Adrenal gland (tissue), 12 donors: ENCODE results near the gene L3MBTL1. TPM values are rescaled to one million over a fixed set of nuclear protein-coding genes. Genes with fewer than 3 reads are reported as not detected.

Source experiments
- DNase-seq, 7 donors: peaks; one replicate each; pipeline ENCODE4 v3.0.0-alpha.2; 2019 to 2020
- H3K27ac ChIP-seq, 5 donors: fragments of 200-600 bp; sonication (generic) in 4 of 5; 1 replicate in 3 of 5; 2 replicates in 2 of 5; pipeline versions ENCODE4 v1.5.1 to v1.8.0; 2016 to 2020; ENCODE audit warnings: mild to moderate bottlenecking in 1 of 5
- H3K27me3 ChIP-seq: fragments of 200-600 bp; 2 replicates; pipeline ENCODE4 v1.8.0; 2021
- H3K36me3 ChIP-seq, 2 donors: fragments of 200-600 bp; replicated peaks in 1 of 2; 1 replicate in 1 of 2; 2 replicates in 1 of 2; pipeline versions ENCODE4 v1.5.1 to v1.8.0; 2018 to 2022
- H3K4me1 ChIP-seq, 2 donors: fragments of 200-600 bp; replicated peaks in 1 of 2; 1 replicate in 1 of 2; 2 replicates in 1 of 2; pipeline versions ENCODE4 v1.5.1 to v1.8.0; 2018 to 2021
- H3K4me3 ChIP-seq, 4 donors: fragments of 200-600 bp; sonication (generic) in 3 of 4; one replicate each; pipeline ENCODE4 v1.5.1; 2016 to 2018
- H3K9me3 ChIP-seq, 3 donors: fragments of 200-600 bp; sonication (generic) in 1 of 3; replicated peaks in 1 of 3; 1 replicate in 2 of 3; 2 replicates in 1 of 3; pipeline versions ENCODE4 v1.5.1 to v1.8.0; 2016 to 2021
- POLR2A ChIP-seq, 2 donors: fragments of 450-650 bp; IDR thresholded peaks; one replicate each; pipeline ENCODE4 v1.6.1; 2017; ENCODE audit warnings: antibody characterized with exemption in 2 of 2, mild to moderate bottlenecking in 2 of 2, moderate library complexity in 1 of 2
- WGBS, 4 donors: extraction: QIAGEN DNeasy Blood & Tissue Kit in 2 of 4; methylation state at CpG; one replicate each; pipeline versions ENCODE4 v1.1.5 to v1.1.7; 2013 to 2017; 5-methylcytosine and 5-hydroxymethylcytosine counted together
- intact Hi-C, 2 donors: fragments of 100-400 bp; cut with DNase I; formaldehyde crosslinking; loops; one replicate each; pipeline versions ENCODE4 v1.14.1 to v1.15.0; 2022 to 2023
- polyA plus RNA-seq, 3 donors: library from polyadenylated mRNA; stranded (reverse); fragments of 200-250 nt in 2 of 3; fragments of 350-450 nt in 1 of 3; fragmentation: Illumina TruSeq in 1 of 3; extraction: RNeasy Lipid Tissue Mini Kit (QIAGEN cat#74804) in 1 of 3; gene quantifications; one replicate each; pipeline ENCODE4 v1.2.3, GENCODE V29; 2013 to 2014
- total RNA-seq, 9 donors: library from RNA; depleted of rRNA in 4 of 9; stranded (reverse); fragments of >200 nt in 4 of 9; fragments of 120-200 nt in 1 of 9; fragmentation: NEBNext Ultra II Directional in 1 of 9; extraction: Animal tissue kit (Norgen Biotek cat#: 25700) in 1 of 9; gene quantifications; one replicate each; pipeline versions ENCODE4 v1.1.0 to v1.2.4, GENCODE V29; 2013 to 2023
- TF ChIP-seq, protein P1 (sequence below), 6 experiments: fragments of 450-650 bp in 4 of 6; fragments of 200-600 bp in 2 of 6; sonication (generic) in 1 of 6; IDR thresholded peaks; 1 replicate in 5 of 6; 2 replicates in 1 of 6; pipeline versions ENCODE4 v1.5.1 to v1.8.0; 2016 to 2021; ENCODE audit warnings: antibody characterized with exemption in 6 of 6, mild to moderate bottlenecking in 2 of 6, moderate library complexity in 1 of 6
- donor health status: healthy with polysubstance abuse.
- donor health status: Bipolar disorder and iron deficiency.
- donor health status: DM: yes; HTN: yes; CAD: no.
- donor health status: DM: no; HTN: no; CAD: no.
- donor health status: DM: no; HTN: no; CAD: no.
- donor health status: DM: yes; HTN: yes; CAD: no.

Gene L3MBTL1
- total and polyA plus RNA-seq, 12 donors, result 3.3 to 24.4 (median 14.0) TPM

GRCh38 chr20:43467589-43467988, 39.9 kb upstream of the L3MBTL1 start:
- Histone ChIP-seq H3K4me3 (no peak overlapping the region), H3K27ac (no peak overlapping the region), H3K4me1 (peaks cover 0 to 5% of the 10 kb centered on the region in 2 donors), H3K9me3 (no peaks in the 10 kb centered on the region), H3K36me3 (peaks cover 0 to 41% of the 10 kb centered on the region in 2 donors), H3K27me3 (no peaks in the 10 kb centered on the region)
- TF ChIP-seq, protein P1, sequence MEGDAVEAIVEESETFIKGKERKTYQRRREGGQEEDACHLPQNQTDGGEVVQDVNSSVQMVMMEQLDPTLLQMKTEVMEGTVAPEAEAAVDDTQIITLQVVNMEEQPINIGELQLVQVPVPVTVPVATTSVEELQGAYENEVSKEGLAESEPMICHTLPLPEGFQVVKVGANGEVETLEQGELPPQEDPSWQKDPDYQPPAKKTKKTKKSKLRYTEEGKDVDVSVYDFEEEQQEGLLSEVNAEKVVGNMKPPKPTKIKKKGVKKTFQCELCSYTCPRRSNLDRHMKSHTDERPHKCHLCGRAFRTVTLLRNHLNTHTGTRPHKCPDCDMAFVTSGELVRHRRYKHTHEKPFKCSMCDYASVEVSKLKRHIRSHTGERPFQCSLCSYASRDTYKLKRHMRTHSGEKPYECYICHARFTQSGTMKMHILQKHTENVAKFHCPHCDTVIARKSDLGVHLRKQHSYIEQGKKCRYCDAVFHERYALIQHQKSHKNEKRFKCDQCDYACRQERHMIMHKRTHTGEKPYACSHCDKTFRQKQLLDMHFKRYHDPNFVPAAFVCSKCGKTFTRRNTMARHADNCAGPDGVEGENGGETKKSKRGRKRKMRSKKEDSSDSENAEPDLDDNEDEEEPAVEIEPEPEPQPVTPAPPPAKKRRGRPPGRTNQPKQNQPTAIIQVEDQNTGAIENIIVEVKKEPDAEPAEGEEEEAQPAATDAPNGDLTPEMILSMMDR (IDR thresholded peaks at IDR 0.05), result no peak
- TF ChIP-seq POLR2A (IDR thresholded peaks at IDR 0.05), result no peak
- intact Hi-C loops, result no loop called here
- no peak for DNase-seq
- 95 to 100% (median 99%) methylated on average over 1 of the region's 1 CpG for WGBS, 4 donors

GRCh38 chr20:43472671-43473380, 34.7 kb upstream of the L3MBTL1 start:
- peaks cover 0 to 4% of the 10 kb centered on the region in 2 donors for H3K4me1 ChIP-seq
- WGBS, 4 donors, result 67 to 75% (median 73%) methylated on average over 11 of the region's 11 CpGs
- intact Hi-C loops, result no loop called here
- H3K27me3 ChIP-seq, result no peaks in the 10 kb centered on the region
- no peaks in the 10 kb centered on the region for H3K9me3 ChIP-seq
- DNase-seq, result no peak
- TF ChIP-seq, protein P1 (IDR thresholded peaks at IDR 0.05), result no peak
- no peak for TF ChIP-seq POLR2A (IDR thresholded peaks at IDR 0.05)
- no peak overlapping the region for H3K27ac ChIP-seq
- no peak overlapping the region for H3K4me3 ChIP-seq
- H3K36me3 ChIP-seq, result peaks cover 0 to 4% of the 10 kb centered on the region in 2 donors

GRCh38 chr20:43473381-43473704, 34.2 kb upstream of the L3MBTL1 start:
- Histone ChIP-seq H3K27me3 (no peaks in the 10 kb centered on the region), H3K27ac (no peak overlapping the region), H3K4me1 (peaks cover 0 to 4% of the 10 kb centered on the region in 2 donors), H3K4me3 (no peak overlapping the region), H3K36me3 (peaks cover 0 to 4% of the 10 kb centered on the region in 2 donors), H3K9me3 (no peaks in the 10 kb centered on the region)
- no peak for TF ChIP-seq POLR2A (IDR thresholded peaks at IDR 0.05)
- TF ChIP-seq, protein P1 (IDR thresholded peaks at IDR 0.05), result no peak
- 95 to 99% (median 96%) methylated on average over 4 of the region's 4 CpGs for WGBS, 4 donors
- intact Hi-C loops, result no loop called here
- DNase-seq, result no peak

DNA sequence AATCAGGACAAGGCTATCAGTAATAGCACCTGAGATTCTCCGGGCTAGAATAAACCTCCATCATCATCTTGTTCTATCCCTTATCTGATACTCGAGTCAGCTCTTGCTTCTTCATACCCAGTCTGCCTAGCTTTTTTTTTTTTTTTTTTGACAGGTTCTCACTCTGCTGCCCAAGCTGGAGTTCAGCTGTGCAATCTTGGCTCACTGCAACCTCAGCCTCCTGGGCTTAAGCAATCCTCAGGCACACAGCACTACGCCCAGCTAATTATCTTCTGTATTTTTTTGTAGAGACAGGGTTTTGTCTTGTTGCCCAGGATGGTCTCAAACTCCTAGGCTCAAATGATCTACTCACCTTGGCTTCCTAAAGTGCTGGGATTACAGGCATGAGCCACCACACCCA, 30.3 kb upstream of the L3MBTL1 start:
- Histone ChIP-seq H3K27ac (no peak overlapping the region), H3K27me3 (no peaks in the 10 kb centered on the region), H3K36me3 (peaks cover 0 to 4% of the 10 kb centered on the region in 2 donors), H3K4me1 (peaks cover 0 to 4% of the 10 kb centered on the region in 2 donors), H3K4me3 (no peak overlapping the region), H3K9me3 (no peaks in the 10 kb centered on the region)
- intact Hi-C loops, result no loop called here
- no peak for DNase-seq
- TF ChIP-seq, protein P1 (IDR thresholded peaks at IDR 0.05), result no peak
- TF ChIP-seq POLR2A (IDR thresholded peaks at IDR 0.05), result no peak
- 54 to 68% (median 63%) methylated on average over 3 of the region's 3 CpGs for WGBS, 4 donors
